Left forelimb (tissue), 1 donor: ENCODE measurements around the gene CD80.

Source experiments
- DNase-seq: peaks from one replicate; pipeline ENCODE4 v3.0.0-alpha.2; 2018; ENCODE audit warnings: low spot score

Gene CD80

DNA sequence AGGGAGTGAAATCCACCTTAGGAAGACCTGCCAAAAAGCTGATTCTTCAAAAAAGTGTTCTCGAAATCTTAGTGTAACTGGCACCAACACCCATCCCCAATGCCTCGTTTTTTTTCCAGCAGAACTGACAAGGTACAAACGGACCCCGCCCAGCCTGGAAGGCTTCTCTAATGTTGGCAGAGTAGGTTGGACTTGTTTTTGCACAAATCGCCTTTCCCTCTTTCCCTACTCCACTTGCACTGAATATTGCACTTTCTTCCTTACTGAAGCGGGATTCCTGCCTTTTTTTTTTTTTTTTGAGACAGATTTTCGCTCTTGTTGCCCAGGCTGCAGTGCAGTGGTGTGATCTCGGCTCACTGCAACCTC, 61.6 kb downstream of the CD80 start:
- no peak for DNase-seq

DNA sequence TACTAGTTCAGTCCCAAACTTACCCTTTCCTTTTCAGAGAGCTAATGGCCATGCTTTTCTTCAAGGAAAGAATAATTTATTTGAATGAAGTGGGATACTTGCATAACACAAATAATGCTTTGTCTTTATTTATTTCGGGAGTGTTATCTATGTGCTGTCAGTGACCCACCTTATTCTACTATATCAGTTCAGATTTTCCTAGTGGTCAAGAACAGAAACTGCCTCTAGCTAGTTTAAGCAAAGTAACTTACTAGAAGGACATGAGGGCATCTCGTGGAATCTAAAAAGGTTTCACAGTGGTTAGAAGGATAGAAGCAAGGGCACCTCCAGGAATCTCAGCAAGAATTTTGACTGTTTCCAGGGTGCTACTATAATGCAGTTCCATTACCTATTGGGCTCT, 64.8 kb downstream of the CD80 start:
- no peak for DNase-seq

DNA sequence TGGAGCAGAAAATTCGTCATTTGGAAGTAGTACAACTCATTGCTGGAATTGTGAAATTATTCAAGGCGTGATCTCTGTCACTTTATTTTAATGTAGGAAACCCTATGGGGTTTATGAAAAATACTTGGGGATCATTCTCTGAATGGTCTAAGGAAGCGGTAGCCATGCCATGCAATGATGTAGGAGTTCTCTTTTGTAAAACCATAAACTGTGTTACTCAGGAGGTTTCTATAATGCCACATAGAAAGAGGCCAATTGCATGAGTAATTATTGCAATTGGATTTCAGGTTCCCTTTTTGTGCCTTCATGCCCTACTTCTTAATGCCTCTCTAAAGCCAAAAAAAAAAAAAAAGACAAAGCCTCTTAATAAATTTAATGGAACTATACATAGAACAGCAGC, 66.6 kb downstream of the CD80 start:
- no peak for DNase-seq

GRCh38 chr3:119492128-119492527, 67.3 kb downstream of the CD80 start:
- no peak for DNase-seq

DNA sequence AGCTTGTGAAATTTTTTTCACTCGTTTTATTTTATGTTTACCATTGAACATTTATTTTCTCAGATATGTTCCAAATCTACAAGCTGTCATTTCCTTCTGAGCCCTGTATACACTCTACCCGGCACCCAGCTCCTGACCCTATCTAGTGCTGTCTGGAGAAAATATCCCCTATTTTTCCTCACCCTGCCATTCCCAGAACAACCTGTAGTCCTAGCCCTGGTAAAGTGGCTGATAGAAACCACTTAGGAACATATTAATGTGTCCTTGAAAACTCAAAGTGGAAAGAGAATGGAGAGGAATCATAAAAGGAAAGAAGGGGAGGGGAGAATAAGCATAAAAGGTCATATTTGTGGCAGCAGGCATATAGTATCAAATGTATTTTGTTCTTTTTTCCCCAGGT, 69.3 kb downstream of the CD80 start:
- DNase-seq, result no peak

DNA sequence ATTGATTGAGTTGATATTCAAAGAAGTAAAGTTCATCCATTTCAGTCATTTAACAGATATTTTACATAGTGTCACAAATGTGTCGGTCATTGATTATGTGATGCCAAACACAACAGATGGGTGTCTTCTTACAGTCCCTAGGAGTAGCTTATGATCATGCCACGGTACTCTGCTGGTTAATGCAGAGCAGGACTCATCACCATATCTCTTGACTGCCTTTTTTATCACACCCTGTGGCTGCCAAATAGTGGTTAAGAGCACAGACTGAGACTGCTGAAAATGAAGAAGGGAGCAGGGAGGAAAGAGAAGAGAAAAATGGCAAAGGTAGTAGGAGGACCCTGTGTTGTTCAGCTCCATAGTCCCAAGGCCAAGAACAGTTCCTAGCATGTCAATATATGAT, 73.9 kb downstream of the CD80 start:
- DNase-seq, result no peak

DNA sequence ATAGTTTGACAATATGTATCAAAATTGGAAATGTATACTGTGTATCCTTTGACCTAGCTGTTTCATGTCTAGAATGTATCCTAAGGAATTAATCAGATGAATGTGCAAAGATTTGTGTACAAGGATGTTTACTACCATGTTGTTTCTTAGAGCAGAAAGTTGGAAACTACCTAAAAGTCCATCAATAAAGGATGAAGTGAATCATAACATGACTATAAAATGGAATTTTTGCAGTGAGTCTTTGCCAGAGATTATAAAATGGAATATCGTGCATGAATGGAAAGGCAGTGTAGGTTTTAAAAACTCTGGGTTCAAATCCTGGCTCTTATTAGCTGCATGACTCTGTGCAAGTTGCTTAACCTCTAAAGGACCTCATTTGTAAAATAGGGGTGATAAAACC, 76.3 kb downstream of the CD80 start:
- no peak for DNase-seq

GRCh38 chr3:119481079-119481478, 78.3 kb downstream of the CD80 start:
- DNase-seq, result no peak
